Activated T-helper 1 cell treated with Interleukin-2 at 50 U/mL for 16 hours (primary cell): Measurements from ENCODE around the gene GPR108.

Experiments
- DNase-seq: peaks from one replicate; pipeline ENCODE4 v3.0.0-alpha.2; 2020; ENCODE audit warnings: low read depth

GPR108 gene

DNA sequence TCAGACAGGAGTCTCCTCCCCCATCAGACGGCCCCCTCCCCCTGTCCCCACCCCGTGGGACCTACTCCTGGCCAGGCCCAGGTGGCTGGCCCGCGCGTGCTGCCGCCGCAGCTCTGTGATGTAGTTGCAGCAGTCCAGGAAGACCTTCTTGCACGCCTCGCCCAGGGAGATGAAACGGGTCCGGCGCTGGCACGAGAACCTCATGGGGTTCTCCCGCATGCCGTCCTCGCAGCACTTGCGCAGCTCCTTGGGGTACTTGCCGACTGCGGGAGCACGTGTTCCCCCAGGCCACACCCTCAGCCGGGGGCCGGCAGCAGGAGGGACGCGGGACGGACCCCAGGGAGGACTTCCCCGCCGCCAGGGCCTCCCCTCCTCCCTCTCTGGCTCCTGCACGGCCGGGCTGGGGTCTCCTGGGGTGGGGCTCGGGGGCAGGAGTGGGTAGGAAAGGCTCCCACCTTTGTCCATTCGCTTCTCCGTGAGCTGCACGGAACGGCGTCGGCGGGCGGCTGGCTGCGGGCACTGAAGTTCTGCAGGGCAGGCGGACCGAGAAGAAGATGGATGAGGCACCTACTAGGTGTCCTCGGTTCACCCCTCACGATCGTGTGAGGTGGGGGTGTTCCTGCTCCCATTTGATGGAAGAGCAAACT lies 30.2 kb downstream of the GPR108 start:
- DNase-seq = no peak

DNA sequence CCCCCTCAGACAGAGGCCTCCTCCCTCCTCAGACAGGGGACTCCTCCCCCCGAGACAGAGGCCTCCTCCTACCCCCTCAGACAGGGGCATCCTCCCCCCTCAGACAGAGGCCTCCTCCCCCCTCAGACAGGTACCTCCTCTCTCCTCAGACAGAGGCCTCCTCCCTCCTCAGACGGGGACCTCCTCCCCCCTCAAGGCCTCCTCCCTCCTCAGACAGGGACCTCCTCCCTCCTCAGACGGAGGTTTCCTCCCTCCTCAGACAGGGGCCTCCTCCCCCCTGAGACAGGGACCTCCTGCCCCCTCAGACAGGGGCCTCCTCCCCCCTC lies 30.8 kb downstream of the GPR108 start:
- DNase-seq = no peak

DNA sequence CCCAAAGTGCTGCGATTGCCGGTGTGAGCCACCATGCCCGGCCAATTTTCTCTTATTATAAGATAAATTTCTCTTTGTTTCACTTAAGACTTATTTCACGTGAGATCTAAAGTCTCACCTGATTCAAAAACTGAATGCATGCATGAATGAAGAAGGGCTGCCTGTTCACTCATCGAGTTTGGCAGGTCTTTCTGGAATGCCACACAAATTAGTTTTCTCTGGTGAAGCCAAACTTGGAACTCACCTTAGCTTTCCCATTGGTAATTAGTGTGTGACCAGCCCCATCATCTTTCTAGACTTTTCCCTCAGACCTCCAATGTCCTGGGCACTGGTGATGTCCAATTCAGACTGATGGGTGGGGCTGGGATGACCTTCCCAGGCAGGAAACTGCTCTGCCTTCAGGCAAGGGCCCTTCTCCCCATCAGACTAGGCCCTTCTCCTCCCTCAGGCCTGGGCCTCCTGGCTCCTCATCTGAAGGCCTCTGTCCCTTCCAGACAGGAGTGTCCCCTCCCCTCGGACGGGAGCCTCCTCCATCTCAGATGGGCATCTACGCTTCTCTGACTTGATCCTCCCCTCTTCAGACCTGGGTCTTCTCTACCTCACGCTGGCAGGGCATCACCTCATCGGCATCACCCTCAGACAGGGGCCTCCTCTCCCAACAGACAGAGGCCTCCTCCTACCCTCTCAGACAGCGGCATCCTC lies 31.3 kb downstream of the GPR108 start:
- DNase-seq = no peak

DNA sequence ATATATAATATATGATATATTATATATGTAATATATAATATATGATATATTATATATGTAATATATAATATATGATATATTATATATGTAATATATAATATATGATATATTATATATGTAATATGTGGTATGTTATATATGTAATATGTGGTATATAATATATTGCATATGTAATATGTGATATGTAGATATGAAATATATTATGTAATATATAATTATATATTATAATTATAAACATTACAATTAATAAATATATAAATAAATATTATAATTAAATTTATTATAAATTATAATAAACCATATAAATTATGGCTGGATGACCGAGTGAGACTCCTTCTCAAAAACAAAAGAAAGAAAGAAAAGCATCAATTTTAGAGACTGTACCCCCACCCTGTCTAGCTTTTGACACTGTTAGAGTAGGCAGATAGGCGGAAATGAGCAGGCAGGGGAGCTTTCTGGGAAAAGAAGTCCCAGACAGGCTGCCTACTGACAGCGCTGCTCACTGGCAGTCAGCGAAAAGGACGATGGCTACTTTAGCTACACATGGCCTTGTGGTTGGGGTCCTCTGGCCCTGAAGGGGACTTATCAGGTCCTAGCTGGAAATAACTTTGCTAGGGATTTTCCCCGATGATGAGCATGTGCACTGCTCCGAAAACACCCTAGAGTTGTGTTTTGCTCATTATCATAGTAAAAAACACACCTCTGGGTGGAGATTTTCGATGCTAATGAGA lies 36.6 kb downstream of the GPR108 start:
- DNase-seq = no peak

DNA sequence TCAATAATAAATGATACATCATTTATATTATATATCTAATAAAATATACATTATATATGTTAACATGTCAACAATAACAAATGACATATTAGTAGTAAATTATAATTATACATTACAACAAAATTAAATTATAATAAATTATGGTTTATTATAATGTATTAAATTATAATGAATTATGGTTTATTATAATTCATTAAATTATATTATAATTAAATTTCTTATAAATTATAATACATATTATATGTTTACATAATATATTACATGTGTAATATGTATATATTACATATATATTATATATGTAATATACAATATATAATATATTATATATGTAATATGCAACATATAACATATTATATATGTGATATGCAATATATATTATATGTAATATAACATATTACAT lies 37.4 kb downstream of the GPR108 start:
- DNase-seq = no peak

DNA sequence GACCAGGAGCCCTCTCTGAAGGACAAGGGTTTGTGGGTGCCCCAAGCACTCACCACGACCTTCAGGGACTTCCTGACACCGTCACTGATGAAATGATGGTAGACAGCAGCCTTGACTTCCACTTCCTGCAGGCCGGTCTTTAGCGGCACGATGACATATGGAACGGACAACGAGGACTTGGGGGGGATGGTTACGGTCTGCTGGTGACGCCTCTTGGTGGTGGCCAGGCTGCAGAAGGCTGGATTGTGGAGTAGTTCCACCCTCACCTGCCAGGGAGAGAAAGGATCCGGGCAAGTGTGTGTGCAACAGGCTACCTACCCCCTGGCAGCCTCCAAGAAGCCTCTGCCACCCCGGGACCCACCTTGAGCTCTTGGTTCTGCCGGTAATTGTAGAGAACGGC lies 40.1 kb downstream of the GPR108 start:
- no peak for DNase-seq

DNA sequence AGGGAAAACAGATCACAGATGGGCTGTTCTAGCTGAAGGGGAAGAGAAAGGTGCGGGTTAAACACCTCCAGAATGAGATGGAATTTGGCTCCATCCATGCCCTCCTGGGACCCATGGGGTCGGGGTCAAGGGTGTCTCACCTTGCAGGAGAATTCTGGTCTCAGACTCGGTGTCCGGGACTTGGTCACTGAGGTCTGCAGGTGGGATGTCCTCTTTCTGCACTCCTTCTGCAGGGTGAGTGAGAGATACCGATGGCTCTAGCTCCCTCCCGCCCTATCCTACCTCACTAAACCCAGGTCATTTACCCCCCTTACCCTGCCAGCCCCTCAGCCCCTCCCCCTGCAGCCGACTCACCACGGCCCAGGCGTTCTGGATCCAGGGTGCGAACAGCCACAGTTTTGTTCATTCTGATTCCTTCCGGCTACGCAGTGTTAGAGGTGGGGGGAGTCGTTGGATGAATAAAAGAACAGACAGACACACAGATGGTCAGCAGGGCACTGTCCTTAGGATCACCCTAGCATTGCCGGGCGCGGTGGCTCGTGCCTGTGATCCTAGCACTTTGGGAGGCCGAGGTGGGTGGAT lies 41.0 kb downstream of the GPR108 start:
- no peak for DNase-seq

DNA sequence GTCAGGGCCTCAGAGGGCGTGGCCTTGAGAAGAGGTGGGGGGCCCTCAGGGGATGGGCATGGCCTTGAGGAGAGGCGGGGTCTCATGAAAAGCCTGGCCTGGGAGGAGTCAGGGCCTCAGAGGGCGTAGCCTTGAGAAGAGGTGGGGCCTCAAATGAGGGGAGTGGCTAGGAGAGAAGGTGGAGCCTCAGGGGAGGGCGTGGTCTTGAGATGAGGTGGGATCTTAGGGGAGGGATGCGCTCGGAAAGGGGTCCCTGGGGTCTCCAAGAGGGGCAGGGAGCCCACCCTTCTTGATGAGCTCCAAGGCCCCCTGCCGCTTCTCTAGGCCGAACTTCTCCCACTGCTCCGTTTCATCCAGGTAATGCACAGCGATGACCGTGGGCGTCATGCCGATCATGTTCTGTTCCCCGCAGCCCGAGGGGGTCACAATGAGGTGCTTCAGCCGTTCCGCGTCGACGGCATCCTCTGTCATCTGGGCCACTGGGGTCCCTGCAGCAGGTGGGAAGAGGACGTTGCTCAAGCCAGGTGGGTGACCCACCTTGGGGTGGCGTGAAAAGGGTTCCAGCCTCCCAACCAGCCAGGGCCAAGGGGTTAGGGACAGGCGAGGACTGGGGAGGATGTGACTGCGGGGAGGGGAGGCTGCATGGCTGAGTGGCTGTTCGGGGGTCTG lies 43.1 kb downstream of the GPR108 start:
- DNase-seq = no peak

DNA sequence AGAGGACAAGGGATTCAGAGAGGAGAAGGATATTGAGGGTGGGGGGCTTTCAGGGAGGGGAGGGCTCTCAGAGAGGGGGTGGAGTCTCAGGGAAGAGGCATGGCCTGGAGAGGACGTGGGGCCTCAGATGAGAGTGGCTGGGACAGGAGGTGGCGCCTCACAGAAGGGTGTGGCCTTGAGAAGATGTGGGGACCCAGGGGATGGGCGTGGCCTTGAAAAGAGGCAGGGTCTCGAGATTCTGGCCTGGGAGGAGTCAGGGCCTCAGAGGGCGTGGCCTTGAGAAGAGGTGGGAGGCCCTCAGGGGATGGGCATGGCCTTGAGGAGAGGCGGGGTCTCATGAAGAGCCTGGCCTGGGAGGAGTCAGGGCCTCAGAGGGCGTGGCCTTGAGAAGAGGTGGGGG lies 43.7 kb downstream of the GPR108 start:
- no peak for DNase-seq

DNA sequence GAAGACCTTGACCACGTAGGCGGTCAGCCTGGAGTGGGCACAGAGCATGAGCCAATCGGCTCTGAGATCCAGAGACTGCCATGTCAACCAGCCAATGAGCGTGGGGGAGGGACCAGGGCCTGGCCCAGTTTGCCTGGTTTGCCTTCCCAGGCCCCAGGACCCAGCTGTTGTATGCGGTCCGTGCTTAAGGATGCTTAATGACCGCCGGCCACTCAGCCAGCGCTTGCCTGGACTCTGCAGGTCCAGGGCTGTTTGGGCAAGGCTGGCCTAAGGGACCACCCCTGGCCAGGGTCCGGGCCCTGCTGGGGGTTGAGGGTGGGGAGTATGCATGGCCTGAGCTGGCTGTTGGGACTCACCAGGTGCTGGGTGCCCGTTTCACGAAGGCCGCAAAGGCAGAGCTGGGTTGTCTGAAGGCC lies 44.3 kb downstream of the GPR108 start:
- DNase-seq = no peak

DNA sequence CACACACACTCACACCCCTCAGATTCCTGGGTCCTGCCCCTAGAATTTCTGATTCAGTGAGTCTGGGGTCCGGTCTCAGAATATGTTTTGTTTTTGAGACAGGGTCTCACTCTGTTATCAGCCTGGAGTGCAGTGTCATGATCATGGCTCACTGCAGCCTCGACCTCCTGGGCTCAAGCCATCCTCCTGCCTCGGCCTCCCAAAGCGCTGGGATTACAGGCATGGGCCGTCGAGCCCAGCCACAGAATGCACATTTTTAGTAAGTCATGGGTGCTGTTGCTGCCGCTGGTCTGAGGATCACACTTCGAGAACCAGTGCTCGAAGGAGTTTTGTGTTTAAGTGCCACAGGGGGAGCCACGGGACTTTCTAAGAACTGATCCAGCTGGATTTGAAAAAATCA lies 45.4 kb downstream of the GPR108 start:
- DNase-seq = no peak

DNA sequence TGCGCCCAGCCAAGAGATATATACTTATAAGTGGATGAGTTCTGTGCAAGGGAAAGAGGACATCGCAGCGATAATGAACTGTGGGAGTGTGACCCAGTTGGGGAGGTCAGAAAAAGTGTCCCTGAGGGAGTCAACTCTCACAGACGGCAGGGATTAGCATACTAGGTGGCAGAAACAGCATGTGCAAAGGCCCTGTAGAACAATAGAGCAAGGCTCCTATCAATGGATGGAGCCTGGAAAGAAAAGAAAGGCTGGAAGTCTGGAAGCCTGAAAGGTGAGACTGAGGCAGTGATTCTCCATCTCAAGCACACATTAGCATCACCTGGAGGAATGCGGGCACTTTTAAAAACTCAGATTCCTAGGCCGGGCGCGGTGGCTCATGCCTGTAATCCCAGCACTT lies 46.0 kb downstream of the GPR108 start:
- no peak for DNase-seq

DNA sequence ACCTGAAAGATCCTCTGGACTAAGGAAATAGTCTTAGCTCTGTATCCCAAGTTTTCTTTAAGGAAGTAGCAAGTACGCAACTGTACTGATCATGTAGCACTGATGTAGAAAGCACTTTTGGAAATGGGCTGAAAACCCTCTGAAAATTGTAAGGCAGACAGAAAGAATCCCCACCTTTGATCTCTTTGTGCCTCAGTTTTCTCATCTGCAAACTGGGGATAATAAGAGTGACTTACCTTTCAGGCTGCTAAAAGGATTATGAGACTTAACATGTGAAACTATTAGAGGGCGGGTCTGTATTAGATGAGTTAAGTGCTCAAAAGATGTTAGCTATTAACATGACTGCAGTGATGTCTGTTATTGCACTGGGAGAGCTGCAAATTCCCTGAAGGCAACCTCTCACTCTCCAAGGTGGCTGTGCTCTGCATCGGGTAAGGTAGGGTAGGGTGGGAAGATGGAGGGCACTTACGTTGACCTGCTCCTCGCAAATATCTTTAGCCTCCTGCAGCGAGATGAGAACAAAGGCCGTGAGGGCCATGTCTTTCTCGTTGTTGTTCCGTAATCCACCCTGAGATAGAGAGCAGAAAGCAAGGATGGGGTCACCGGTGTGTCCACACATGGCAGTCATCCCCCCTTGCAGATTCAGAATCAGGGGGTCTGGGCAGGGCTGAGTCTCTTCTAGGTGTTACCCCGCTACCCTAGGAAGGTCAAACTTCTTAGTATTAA lies 47.1 kb downstream of the GPR108 start:
- no peak for DNase-seq

DNA sequence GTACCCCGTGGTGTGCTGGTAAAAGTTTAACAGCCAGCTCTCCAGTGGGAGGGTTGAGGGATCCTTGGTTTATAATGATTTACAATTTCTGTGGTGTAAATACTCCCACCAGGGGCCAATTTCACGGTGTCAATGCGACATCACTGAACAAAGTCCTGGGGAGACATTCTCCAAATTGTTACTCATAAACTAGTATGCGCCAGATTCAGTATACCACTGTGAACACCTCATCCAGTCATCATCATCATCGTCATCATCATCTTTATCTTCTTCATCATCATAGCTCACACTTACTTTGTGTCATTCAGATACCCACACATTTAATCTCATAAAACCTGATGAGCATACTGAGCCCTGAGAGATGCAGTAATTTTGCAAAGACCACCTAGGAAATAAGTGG lies 50.3 kb downstream of the GPR108 start:
- no peak for DNase-seq

DNA sequence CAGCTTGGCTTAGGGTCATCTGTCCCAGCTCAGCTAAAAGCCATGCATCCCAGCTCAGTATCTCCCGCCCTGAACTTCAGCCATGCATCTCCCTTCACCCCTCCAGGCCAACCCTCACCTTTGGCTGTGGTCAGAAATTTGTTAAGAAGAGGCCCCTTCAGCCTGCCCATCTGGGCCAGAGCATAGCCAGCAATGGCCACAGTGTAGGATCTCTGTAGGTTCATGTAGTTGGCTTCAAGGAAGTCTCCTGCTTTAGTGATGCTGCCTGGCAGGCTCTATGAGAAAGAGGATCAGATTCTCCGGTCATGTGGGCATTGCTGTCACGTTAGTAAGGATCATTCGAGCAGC lies 50.8 kb downstream of the GPR108 start:
- no peak for DNase-seq

DNA sequence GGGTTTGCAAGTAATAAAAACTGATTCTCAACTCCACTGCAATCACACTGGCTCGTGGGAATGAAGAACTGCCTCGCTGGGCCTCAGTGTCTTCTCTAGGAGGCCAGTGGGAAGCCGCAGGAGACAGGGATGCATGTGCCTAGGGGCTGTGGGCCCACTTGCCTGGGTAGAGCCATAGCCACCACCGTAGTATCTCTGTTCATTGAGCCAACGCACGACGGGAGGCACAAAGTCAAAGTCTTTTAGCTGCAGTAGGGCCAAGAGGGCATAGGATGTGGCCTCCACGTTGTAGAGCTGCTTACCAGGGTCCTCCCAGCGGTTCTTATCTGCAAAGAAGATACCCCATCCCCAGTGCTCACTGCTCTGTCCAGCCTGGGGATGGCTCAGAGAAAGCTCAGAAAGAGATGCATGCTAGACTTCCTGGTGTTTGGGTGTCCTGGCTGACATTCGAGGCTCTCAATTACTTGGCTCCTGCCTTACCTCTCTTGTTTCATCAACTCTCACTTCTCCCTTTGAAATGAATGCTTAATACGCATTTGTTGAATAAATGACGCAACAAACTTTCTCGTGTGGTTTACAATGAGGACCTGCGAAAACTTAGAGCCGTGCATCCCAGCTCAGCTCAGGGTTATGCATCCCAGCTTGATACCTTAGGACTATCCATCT lies 51.3 kb downstream of the GPR108 start:
- DNase-seq = no peak

DNA sequence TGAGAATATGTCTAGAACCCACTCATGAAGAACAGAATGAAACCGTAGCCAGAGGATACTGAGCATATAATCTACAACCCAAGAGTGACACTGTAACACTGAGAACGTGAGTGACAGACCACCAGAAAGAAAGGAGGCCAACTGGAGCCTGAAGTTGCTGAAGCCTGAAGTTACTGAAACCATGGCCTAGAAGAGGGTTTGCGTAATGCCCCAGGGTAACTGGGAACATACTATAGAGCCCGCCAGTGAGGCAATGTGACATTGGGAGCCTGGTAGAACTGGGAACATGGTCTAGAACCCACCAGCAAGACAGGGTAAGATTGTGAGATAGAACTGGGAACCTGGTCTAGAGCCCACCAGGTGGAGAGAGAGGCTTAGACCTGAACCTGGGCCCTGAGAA lies 51.9 kb downstream of the GPR108 start:
- DNase-seq = no peak

DNA sequence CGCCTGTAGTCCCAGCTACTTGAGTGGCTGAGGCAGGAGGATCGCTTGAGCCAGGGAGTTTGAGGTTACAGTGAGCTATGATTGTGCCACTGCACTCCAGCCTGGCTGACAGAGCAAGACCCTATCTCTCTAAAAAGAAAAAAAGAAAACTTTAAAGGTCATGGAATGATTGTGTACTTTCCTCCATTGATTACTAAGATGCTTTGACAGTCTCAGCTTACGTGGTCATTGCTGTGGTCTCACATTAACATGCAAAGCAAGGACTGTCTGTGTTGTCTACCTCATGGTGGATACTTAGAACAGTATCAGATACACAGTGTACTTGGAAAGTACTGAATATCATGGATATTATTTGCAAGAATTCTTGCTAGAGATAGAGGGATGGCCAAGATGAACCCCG lies 53.4 kb downstream of the GPR108 start:
- DNase-seq = no peak

DNA sequence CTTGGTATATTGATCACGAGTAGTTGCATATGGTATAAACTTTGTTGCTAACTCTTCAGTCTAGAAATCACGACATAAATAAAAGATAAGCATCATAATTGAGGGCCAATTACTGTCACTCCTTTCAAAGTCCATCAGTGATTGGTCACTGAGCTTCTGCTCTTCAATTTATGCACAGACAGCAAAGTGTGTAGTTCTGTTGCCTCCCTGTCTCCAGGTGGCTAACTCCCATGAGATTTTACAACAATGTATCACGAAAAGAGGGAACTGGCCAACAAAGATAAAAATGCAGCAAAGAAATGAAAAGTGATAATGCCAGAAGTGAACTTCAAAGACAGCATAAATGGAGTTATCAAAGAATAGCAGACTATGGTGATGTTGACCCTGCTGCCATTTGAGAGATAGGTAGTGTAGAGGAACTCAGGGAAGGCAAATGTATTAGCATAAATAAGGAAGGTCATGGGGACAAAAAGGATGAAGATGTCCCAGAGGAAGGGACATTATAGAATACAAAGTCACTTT lies 54.7 kb downstream of the GPR108 start:
- DNase-seq = no peak

DNA sequence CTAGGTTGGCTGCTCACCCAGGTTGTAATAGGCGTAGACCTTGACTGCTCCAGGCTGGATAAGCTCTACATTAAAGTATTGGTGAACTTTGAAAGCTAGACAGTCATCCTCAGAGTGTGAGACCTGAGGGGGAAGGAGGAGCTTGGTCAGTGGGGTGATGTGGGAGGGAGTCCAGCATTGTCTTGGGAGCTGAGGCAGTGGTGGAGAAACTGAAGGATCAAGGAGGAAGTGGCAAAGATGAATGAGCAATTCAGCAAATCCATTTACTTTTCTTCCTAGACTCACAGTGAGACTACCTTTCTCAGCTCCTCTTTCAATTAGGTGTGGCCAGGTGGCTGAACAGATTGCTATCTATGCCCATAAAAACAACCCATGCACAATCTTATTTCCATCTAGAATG lies 57.2 kb downstream of the GPR108 start:
- no peak for DNase-seq
